Measurements from ENCODE around the gene NLRC5.
"Not testable (repeated sequence)": the region's sequence is repeated elsewhere in the genome, so short reads cannot be mapped to it uniquely, and the experiment has no call there.

Gene NLRC5

DNA sequence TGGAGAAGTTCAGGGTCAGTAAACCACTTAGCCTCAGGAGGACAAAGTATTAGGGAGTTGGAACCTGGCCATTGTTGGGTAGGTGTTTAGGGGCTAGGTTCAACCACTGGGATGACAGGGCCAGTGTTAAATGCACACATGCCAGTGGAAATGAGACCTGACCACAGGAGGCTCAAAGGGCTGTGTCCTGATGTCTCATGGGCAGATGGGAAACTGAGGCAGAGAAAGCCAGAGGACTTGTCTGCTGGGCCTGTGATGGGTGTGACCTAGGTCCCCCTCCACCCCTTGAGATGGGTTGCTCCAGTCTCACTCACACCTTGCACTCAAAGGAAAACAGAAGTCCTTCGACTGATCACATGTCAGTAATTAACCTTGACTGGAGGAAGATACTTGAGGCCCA is 119.1 kb downstream of the NLRC5 start:
- H3K4me1 ChIP-seq: no peaks in the 10 kb centered on the region
- H3K27me3 ChIP-seq (ENCODE audit: low read depth): no peaks in the 10 kb centered on the region
- H3K36me3 ChIP-seq (replicated peaks): no peaks in the 10 kb centered on the region
- in situ Hi-C loops (cut with MboI; ENCODE audit: low sequenced_read_pairs): no loop called here
- H3K4me3 ChIP-seq: no peak overlapping the region
- DNase-seq (ENCODE audit: low spot score in 2 of 2): no peak
- no peaks in the 10 kb centered on the region for H3K9me3 ChIP-seq

DNA sequence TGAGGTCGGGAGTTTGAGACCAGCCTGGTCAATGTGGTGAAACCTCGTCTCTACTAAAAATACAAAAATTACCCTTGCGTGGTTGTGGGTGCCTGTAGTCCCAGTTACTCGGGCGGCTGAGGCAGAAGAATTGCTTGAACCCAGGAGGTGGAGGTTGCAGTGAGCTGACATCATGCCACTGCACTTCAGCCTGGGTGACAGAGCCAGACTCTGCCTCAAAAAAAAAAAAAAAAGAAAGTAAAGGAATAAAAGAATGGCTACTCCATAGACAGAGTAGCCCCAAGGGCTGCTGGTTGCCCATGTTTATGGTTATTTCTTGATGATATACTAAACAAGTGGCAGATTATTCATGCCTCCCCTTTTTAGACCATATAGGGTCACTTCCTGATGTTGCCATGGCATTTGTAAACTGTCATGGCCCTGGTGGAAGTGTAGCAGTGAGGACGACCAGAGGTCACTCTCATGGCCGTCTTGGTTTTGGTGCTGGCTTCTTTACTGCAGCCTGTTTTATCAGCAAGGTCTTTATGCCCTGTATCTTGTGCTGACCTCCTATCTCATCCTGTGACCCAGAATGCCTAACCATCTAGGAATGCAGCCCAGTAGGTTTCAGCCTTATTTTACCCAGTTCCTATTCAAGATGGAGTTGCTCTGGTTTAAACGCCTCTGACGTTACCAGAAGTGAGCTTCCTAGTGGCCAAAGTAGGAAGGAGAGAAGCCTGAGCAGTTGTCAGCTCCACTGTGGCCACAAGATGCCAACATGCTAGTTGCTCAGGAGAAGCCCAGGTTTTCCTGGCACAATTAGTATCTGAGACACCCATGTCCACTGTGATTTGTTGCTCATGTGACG is 120.1 kb downstream of the NLRC5 start:
- H3K36me3 ChIP-seq (replicated peaks); H3K9me3 ChIP-seq; H3K27me3 ChIP-seq (ENCODE audit: low read depth); in situ Hi-C loops (cut with MboI; ENCODE audit: low sequenced_read_pairs); H3K4me3 ChIP-seq; H3K4me1 ChIP-seq; DNase-seq (ENCODE audit: low spot score in 2 of 2): not testable (repeated sequence)

DNA sequence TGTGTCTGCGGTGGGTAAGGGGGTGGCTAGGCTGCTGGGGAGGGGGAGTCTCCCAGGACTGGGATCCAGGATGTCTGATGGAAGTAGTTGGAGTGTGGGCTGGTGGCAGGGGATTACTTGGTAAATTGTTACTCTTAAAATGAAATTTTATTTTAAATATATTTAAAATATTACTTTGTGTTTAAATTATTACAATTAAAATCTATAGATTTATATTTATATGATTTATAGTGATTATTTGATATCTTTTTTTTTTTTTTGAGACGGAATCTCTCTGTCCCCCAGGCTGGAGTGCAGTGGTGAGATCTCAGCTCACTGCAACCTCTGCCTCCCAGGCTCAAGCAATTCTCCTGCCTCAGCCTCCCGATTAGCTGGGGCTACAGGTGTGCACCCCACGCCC is 121.6 kb downstream of the NLRC5 start:
- no peaks in the 10 kb centered on the region for H3K36me3 ChIP-seq (replicated peaks)
- no peaks in the 10 kb centered on the region for H3K4me1 ChIP-seq
- in situ Hi-C loops (cut with MboI; ENCODE audit: low sequenced_read_pairs): no loop called here
- H3K27me3 ChIP-seq (ENCODE audit: low read depth): no peaks in the 10 kb centered on the region
- H3K9me3 ChIP-seq: no peaks in the 10 kb centered on the region
- no peak for DNase-seq (ENCODE audit: low spot score in 2 of 2)
- H3K4me3 ChIP-seq: no peak overlapping the region

DNA sequence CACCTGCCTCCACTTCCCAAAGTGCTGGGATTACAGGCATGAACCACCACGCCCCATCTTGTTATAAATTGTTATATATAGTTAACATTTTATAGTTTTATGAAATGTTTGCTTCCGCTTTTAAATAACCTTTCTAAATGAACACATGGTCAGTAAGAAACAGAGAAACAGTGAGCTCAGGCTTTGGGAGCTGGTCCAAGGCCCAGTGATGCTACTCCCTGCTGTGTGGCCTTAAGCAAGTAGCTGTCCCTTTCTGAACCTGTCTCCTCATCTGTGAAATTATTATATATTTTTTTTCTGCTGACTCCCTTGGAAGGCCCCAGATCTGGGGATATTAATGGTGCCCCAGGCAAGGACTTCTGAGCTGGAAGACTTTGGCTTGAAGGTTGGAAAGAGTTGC is 122.1 kb downstream of the NLRC5 start:
- no peaks in the 10 kb centered on the region for H3K36me3 ChIP-seq (replicated peaks)
- H3K9me3 ChIP-seq: no peaks in the 10 kb centered on the region
- H3K4me1 ChIP-seq: no peaks in the 10 kb centered on the region
- H3K4me3 ChIP-seq: no peak overlapping the region
- DNase-seq (ENCODE audit: low spot score in 2 of 2): no peak
- in situ Hi-C loops (cut with MboI; ENCODE audit: low sequenced_read_pairs): no loop called here
- H3K27me3 ChIP-seq (ENCODE audit: low read depth): no peaks in the 10 kb centered on the region

DNA sequence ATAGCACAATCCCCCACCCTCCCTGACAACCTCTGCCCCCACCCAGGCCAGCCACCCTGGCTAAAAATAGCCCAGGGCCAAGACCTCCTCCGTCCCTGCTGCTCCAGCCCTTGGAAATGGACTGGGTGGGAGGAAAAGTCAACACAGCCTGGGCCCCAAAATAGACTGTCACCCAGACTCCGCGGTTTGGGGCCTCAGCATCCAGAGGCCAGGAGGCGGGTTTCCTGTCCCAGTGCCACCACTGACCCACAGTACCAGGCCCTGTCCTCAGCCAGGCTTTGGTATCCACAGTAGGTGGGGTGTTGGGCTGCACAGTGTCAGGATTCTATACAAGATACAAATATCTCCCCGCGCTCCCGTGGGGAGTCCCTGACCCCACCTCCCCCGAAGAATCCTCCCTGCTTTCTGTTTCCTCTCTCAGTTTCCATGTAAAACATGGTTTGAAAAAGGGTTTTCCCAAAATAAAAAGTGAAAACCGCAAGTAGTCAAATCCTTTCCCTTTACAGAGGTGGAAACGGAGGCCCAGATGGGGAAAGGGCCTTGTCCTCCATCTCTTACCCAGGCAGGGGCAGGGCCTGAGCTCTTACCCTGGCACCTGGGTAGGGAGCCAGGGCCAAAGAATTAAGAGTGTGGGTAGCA is 123.2 kb downstream of the NLRC5 start:
- no peaks in the 10 kb centered on the region for H3K36me3 ChIP-seq (replicated peaks)
- no peaks in the 10 kb centered on the region for H3K4me1 ChIP-seq
- in situ Hi-C loops (cut with MboI; ENCODE audit: low sequenced_read_pairs): no loop called here
- DNase-seq (ENCODE audit: low spot score in 2 of 2): no peak
- H3K4me3 ChIP-seq: no peak overlapping the region
- H3K27me3 ChIP-seq (ENCODE audit: low read depth): no peaks in the 10 kb centered on the region
- H3K9me3 ChIP-seq: no peaks in the 10 kb centered on the region

DNA sequence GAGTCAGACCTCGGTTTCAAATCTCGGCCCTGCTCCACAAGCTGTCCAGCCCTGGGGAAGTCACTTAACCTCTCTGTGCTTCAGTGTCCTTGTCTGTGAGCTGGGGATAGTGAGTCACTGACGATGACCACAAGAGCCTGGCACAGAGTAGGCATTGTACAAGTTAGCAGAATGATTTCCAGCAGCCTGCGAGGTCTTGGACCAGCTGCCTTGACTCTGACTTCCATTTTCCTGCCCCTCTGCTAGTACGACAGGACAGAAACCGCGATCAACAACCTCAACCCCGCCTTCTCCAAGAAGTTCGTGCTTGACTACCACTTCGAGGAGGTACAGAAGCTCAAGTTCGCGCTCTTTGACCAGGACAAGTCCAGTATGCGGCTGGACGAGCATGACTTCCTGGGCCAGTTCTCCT is 123.7 kb downstream of the NLRC5 start:
- no peak for DNase-seq (ENCODE audit: low spot score in 2 of 2)
- H3K36me3 ChIP-seq (replicated peaks): no peaks in the 10 kb centered on the region
- no peak overlapping the region for H3K4me3 ChIP-seq
- no peaks in the 10 kb centered on the region for H3K27me3 ChIP-seq (ENCODE audit: low read depth)
- no peaks in the 10 kb centered on the region for H3K9me3 ChIP-seq
- in situ Hi-C loops (cut with MboI; ENCODE audit: low sequenced_read_pairs): no loop called here
- H3K4me1 ChIP-seq: no peaks in the 10 kb centered on the region

DNA sequence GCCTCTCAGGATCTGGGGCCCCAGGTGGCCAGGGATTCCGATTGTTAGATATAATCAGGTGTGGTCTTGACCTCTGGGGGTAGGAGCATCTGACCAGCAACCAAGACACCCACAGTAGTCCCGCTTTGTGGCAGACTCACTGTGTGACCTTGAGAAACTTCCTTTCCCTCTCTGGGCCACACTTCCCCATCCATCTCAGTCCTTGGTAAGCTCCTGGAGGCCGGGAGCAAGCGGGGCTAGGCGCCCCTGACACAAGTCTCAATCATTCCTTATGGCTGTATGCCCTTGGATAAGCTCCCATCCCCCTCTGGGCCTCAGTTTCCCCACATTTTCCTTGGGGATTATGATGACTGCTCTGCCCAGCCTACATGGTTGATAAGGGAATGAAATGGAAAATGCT is 124.3 kb downstream of the NLRC5 start:
- Histone ChIP-seq H3K4me3 (no peak overlapping the region), H3K4me1 (no peaks in the 10 kb centered on the region), H3K36me3 (replicated peaks) (no peaks in the 10 kb centered on the region), H3K27me3 (ENCODE audit: low read depth) (no peaks in the 10 kb centered on the region), H3K9me3 (no peaks in the 10 kb centered on the region)
- in situ Hi-C loops (cut with MboI; ENCODE audit: low sequenced_read_pairs): no loop called here
- no peak for DNase-seq (ENCODE audit: low spot score in 2 of 2)

DNA sequence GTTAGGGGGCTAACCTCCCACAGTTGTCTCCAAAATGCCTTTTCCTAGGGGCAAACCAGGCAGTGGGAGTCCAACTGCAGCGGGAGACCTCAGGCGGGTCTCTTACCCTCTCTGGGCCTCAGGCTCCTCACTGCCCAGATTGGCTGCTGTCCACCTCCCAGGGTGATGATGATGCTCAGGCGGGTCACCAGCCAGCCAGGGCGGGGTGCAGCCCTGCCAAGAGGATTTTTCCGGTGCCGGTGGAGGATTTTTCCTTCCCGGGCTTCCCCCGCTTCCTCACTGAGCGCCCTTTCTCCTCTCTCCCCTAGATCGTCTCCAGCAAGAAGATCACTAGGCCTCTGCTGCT is 125.8 kb downstream of the NLRC5 start:
- H3K36me3 ChIP-seq (replicated peaks): no peaks in the 10 kb centered on the region; the same call in 1 of the 2 replicates
- H3K4me3 ChIP-seq: no peak overlapping the region
- no peak for DNase-seq (ENCODE audit: low spot score in 2 of 2)
- no peaks in the 10 kb centered on the region for H3K4me1 ChIP-seq
- in situ Hi-C loops (cut with MboI; ENCODE audit: low sequenced_read_pairs): no loop called here
- H3K27me3 ChIP-seq (ENCODE audit: low read depth): no peaks in the 10 kb centered on the region
- H3K9me3 ChIP-seq: no peaks in the 10 kb centered on the region

DNA sequence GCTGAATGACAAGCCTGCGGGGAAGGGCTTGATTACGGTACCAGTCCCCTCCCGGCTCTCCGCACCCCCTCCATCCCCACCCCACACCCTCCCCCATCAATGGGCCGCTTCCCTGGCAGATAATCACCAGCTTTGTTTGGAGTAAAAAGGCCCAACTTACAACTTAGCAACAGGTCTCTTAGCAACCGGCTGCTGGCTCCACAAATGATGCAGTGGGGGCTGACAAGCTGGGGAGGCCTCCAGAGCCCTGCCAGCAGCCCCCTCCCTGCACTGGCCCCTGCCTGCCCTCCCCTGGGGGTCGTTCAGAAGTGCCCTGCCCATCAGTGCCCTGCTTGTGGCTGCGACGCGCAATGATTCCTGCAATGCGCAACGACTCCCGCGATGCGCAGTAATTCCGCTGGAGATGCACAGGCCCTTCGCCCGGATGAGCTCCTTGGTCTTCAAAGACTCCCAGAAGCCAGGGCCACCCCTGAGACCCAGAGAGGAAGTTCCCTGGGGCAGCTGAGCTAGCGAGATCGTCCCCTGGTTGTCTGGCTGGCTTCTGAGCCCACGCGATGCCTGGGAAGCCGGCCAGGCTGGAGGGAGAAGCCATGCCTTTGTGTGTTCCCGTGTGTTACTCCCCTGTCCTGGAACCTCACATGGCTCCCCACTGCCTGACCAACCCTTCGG is 126.3 kb downstream of the NLRC5 start:
- peak in 1 of 2 experiments; percentile 37 for DNase-seq (ENCODE audit: low spot score in 2 of 2)
- Histone ChIP-seq H3K4me1 (no peaks in the 10 kb centered on the region), H3K9me3 (no peaks in the 10 kb centered on the region), H3K27me3 (ENCODE audit: low read depth) (no peaks in the 10 kb centered on the region), H3K4me3 (no peak overlapping the region), H3K36me3 (replicated peaks) (no peaks in the 10 kb centered on the region; the same call in 1 of the 2 replicates)
- in situ Hi-C loops (cut with MboI; ENCODE audit: low sequenced_read_pairs): no loop called here

DNA sequence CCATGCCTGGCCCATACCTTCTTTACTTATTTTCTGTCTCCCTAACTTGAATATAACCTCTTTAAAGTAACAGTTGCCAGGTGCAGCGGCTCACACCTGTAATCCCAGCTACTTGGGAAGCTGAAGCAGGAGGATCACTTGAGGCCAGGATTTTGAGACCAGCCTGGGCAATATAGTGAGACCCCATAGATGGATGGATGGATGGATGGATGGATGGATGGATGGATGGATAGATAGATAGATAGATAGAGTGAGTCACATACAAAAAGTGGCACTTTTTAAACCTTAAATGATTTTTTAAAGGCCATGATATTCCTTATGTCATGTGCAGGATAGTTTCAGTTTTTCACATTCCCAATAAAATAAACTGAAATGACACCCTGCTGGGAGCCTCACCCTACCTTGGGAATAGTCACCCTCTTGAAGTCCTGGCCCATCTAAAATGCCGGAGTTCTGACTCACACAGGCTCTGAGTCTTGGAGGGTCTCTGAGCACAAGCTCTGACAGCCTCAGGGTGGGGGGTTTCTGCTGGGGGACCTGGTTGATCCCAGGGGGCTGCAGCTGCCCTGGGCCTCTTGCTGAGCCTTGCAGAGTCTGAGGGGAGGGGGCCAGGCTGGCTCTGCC is 129.2 kb downstream of the NLRC5 start:
- in situ Hi-C loops (cut with MboI; ENCODE audit: low sequenced_read_pairs): no loop called here
- Histone ChIP-seq H3K36me3 (replicated peaks) (no peaks in the 10 kb centered on the region; the same call in 1 of the 2 replicates), H3K27me3 (ENCODE audit: low read depth) (no peaks in the 10 kb centered on the region), H3K4me1 (no peaks in the 10 kb centered on the region), H3K4me3 (no peak overlapping the region), H3K9me3 (no peaks in the 10 kb centered on the region)
- DNase-seq (ENCODE audit: low spot score in 2 of 2): no peak

DNA sequence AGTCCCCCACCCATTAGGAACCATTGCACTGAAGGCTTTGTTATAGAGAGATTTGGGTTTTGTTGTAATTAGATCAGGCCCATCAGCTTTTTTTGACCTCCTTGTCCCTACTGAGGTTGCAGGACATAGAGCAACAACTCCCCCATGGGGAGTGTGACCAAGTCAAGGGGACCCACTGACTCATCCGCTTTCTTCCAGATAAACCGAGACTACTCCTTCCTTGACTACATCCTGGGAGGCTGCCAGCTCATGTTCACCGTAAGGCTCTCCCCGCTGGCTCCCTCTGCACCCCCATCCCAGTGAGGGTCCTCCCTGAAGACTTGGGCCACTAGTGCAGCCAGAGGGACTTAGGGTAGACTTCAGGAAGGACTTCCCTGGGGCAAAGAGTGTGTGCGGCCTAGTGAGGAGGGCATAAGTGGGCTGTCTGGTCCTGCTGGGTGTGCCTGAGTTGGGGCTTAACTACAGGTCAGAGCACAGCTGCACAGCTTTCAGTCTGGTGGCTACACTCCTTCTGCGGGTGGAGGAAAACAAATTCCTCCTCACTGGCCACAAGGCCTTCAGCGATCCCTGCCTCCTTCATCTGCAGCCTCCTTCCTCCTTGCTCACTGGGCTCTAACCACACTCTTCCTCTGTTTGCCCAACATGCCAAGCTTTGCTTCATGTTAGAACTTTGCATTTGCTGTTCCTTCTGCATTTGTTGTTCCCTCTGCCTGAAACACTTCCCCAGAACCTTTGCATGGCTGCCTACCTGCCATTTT is 134.0 kb downstream of the NLRC5 start:
- no peaks in the 10 kb centered on the region for H3K27me3 ChIP-seq (ENCODE audit: low read depth)
- DNase-seq (ENCODE audit: low spot score in 2 of 2): no peak
- H3K4me1 ChIP-seq: no peaks in the 10 kb centered on the region
- H3K36me3 ChIP-seq (replicated peaks): no peaks in the 10 kb centered on the region; the same call in none of the 2 replicates
- in situ Hi-C loops (cut with MboI; ENCODE audit: low sequenced_read_pairs): no loop called here
- H3K9me3 ChIP-seq: no peaks in the 10 kb centered on the region
- H3K4me3 ChIP-seq: no peak overlapping the region

DNA sequence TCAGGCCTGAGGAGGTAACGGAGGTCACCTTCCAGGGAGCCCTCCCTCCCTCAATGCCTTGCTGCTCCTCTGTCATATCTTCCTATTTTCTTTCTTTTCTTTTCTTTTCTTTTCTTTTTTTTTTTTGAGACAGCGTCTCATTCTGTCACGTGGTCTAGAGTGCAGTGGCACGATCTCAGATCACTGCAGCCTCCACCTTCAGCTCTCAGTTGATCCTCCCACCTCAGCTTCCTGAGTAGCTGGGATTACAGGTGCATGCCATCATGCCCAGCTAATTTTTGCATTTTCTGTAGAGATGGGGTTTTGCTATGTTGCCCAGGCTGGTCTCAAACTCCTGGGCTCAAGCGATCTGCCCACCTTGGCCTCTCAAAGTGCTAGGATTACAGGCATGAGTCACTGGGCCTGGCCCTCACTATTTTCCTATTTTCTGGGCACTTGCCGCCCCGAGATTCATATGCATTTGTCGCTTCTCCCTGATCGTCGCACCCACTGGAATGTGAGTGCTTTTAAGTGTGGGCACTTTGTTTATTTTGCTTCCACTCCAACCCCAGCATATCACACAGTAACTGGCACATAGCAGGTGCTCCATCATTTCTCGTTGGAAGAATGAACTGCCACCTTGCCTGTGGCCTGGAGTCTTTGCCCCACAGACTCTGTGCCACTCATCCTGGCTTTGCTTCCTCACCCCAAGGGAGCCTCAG is 134.8 kb downstream of the NLRC5 start:
- no peaks in the 10 kb centered on the region for H3K9me3 ChIP-seq
- H3K4me3 ChIP-seq: no peak overlapping the region
- no peak for DNase-seq (ENCODE audit: low spot score in 2 of 2)
- H3K4me1 ChIP-seq: no peaks in the 10 kb centered on the region
- no peaks in the 10 kb centered on the region for H3K27me3 ChIP-seq (ENCODE audit: low read depth)
- H3K36me3 ChIP-seq (replicated peaks): no peaks in the 10 kb centered on the region; the same call in none of the 2 replicates
- in situ Hi-C loops (cut with MboI; ENCODE audit: low sequenced_read_pairs): no loop called here

DNA sequence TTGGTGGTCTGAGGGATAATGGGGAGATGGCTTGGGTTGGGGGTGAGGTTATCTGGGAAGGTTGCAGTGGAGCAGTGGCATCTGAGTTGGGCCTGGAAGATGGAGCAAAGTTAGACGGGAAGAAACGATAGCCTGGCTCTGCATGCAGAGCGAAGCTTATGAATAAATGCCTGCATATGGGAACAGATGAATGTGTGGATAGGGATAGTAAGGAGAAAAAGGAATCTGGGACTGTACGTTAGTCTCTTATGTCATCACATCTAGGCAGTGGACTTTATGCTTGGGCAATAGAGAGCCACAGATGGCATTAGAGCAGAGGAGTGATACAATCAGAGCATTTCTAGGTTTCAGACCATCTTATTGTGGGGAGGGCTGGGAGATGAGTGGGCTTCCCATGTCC is 136.0 kb downstream of the NLRC5 start:
- no peaks in the 10 kb centered on the region for H3K4me1 ChIP-seq
- no peaks in the 10 kb centered on the region for H3K27me3 ChIP-seq (ENCODE audit: low read depth)
- no peak for DNase-seq (ENCODE audit: low spot score in 2 of 2)
- in situ Hi-C loops (cut with MboI; ENCODE audit: low sequenced_read_pairs): no loop called here
- no peak overlapping the region for H3K4me3 ChIP-seq
- H3K36me3 ChIP-seq (replicated peaks): no peaks in the 10 kb centered on the region; the same call in 1 of the 2 replicates
- no peaks in the 10 kb centered on the region for H3K9me3 ChIP-seq
